Activated naive CD8-positive, alpha-beta T cell treated with anti-CD3 and anti-CD28 coated beads, Interleukin-2, amount 50 U/mL, for 24 hours (primary cell): ENCODE measurements around the gene CEP63.
"Not testable (repeated sequence)": the region's sequence is repeated elsewhere in the genome, so short reads cannot be mapped to it uniquely, and the experiment has no call there.

ENCODE experiments used
- ATAC-seq: fragments of 150-1000 bp; cut with Tn5 transposase; one replicate; pipeline ENCODE4 v1.10.0; 2021
- DNase-seq: peaks from one replicate; pipeline ENCODE4 v3.0.0; 2021
- H3K27ac Mint-ChIP-seq: one replicate; pipeline ENCODE4 v1.8.0; 2021; ENCODE audit warnings: mild to moderate bottlenecking, mixed read lengths
- H3K27me3 Mint-ChIP-seq: one replicate; pipeline ENCODE4 v1.8.0; 2021; ENCODE audit warnings: mixed read lengths
- H3K36me3 Mint-ChIP-seq: one replicate; pipeline ENCODE4 v1.8.0; 2021; ENCODE audit warnings: low read depth, mixed read lengths
- H3K4me1 Mint-ChIP-seq: one replicate; pipeline ENCODE4 v1.8.0; 2021; ENCODE audit warnings: mixed read lengths
- H3K4me3 Mint-ChIP-seq: one replicate; pipeline ENCODE4 v1.8.0; 2021; ENCODE audit warnings: mild to moderate bottlenecking, moderate library complexity, mixed read lengths
- H3K9me3 Mint-ChIP-seq: one replicate; pipeline ENCODE4 v1.8.0; 2021; ENCODE audit warnings: mixed read lengths

The CEP63 gene

GRCh38 chr3:134517791-134518190 lies 31.9 kb downstream of the CEP63 start:
- Mint-ChIP-seq H3K27ac (no peak overlapping the region), H3K27me3 (no peaks in the 10 kb centered on the region), H3K36me3 (peaks cover 48% of the 10 kb centered on the region), H3K9me3 (peaks cover 25% of the 10 kb centered on the region), H3K4me3 (no peak overlapping the region), H3K4me1 (no peaks in the 10 kb centered on the region)
- DNase-seq: no peak
- ATAC-seq: no peak

- peaks cover 71% of the 10 kb centered on the region for H3K36me3 Mint-ChIP-seq
- H3K27me3 Mint-ChIP-seq: no peaks in the 10 kb centered on the region
- DNase-seq (no peak), ATAC-seq (no peak)
- no peaks in the 10 kb centered on the region for H3K4me1 Mint-ChIP-seq
- no peak overlapping the region for H3K4me3 Mint-ChIP-seq
- peaks cover 57% of the 10 kb centered on the region for H3K9me3 Mint-ChIP-seq
- H3K27ac Mint-ChIP-seq: no peak overlapping the region
These were observed 36.7 kb downstream of the CEP63 start for GRCh38 chr3:134522541-134522940.

- H3K36me3 Mint-ChIP-seq: peaks cover 54% of the 10 kb centered on the region
- H3K4me3 Mint-ChIP-seq: no peak overlapping the region
- H3K9me3 Mint-ChIP-seq: peaks cover 49% of the 10 kb centered on the region
- ATAC-seq (no peak), DNase-seq (no peak)
- H3K27me3 Mint-ChIP-seq: no peaks in the 10 kb centered on the region
- H3K27ac Mint-ChIP-seq: no peak overlapping the region
- H3K4me1 Mint-ChIP-seq: no peaks in the 10 kb centered on the region
These were observed 39.4 kb downstream of the CEP63 start for GRCh38 chr3:134525293-134525692.

- Mint-ChIP-seq H3K4me1 (no peaks in the 10 kb centered on the region), H3K27ac (no peak overlapping the region), H3K36me3 (peaks cover 48% of the 10 kb centered on the region), H3K4me3 (no peak overlapping the region), H3K27me3 (no peaks in the 10 kb centered on the region), H3K9me3 (peaks cover 44% of the 10 kb centered on the region)
- DNase-seq (no peak), ATAC-seq (no peak)
These were observed 40.5 kb downstream of the CEP63 start for GRCh38 chr3:134526319-134526718.

GRCh38 chr3:134527037-134527436 lies 41.2 kb downstream of the CEP63 start:
- H3K36me3 Mint-ChIP-seq: peaks cover 44% of the 10 kb centered on the region

GRCh38 chr3:134527538-134528186 lies 41.8 kb downstream of the CEP63 start:
- no peak for DNase-seq
- peaks cover 33% of the 10 kb centered on the region for H3K9me3 Mint-ChIP-seq
- H3K36me3 Mint-ChIP-seq: peaks cover 40% of the 10 kb centered on the region
- no peak overlapping the region for H3K27ac Mint-ChIP-seq
- ATAC-seq: no peak
- no peaks in the 10 kb centered on the region for H3K27me3 Mint-ChIP-seq
- no peaks in the 10 kb centered on the region for H3K4me1 Mint-ChIP-seq
- H3K4me3 Mint-ChIP-seq: no peak overlapping the region

More at GRCh38 chr3:134527037-134527436, 41.2 kb downstream of the CEP63 start:
- Mint-ChIP-seq H3K4me1 (no peaks in the 10 kb centered on the region), H3K27ac (no peak overlapping the region), H3K27me3 (no peaks in the 10 kb centered on the region), H3K9me3 (peaks cover 39% of the 10 kb centered on the region), H3K4me3 (no peak overlapping the region)
- peak; percentile 36 for ATAC-seq
- peak; percentile 19 for DNase-seq

- H3K36me3 Mint-ChIP-seq: peaks cover 17% of the 10 kb centered on the region
- no peaks in the 10 kb centered on the region for H3K27me3 Mint-ChIP-seq
- no peak overlapping the region for H3K27ac Mint-ChIP-seq
- no peaks in the 10 kb centered on the region for H3K9me3 Mint-ChIP-seq
- ATAC-seq (no peak), DNase-seq (no peak)
- no peak overlapping the region for H3K4me3 Mint-ChIP-seq
- no peaks in the 10 kb centered on the region for H3K4me1 Mint-ChIP-seq
These were observed 47.6 kb downstream of the CEP63 start for GRCh38 chr3:134533493-134533892.

GRCh38 chr3:134535186-134535970 lies 49.5 kb downstream of the CEP63 start:
- Mint-ChIP-seq H3K27me3 (no peaks in the 10 kb centered on the region), H3K36me3 (peaks cover 22% of the 10 kb centered on the region), H3K27ac (no peak overlapping the region), H3K9me3 (no peaks in the 10 kb centered on the region), H3K4me3 (no peak overlapping the region), H3K4me1 (no peaks in the 10 kb centered on the region)
- ATAC-seq: no peak
- no peak for DNase-seq

GRCh38 chr3:134536781-134537180 lies 50.9 kb downstream of the CEP63 start:
- ATAC-seq (no peak), DNase-seq (no peak)
- H3K36me3 Mint-ChIP-seq: peaks cover 25% of the 10 kb centered on the region
- no peaks in the 10 kb centered on the region for H3K27me3 Mint-ChIP-seq
- H3K9me3 Mint-ChIP-seq: no peaks in the 10 kb centered on the region
- H3K4me3 Mint-ChIP-seq: no peak overlapping the region
- no peak overlapping the region for H3K27ac Mint-ChIP-seq
- H3K4me1 Mint-ChIP-seq: no peaks in the 10 kb centered on the region

GRCh38 chr3:134542287-134542958 lies 56.6 kb downstream of the CEP63 start:
- H3K4me3 Mint-ChIP-seq: no peak overlapping the region
- no peaks in the 10 kb centered on the region for H3K4me1 Mint-ChIP-seq
- no peak overlapping the region for H3K27ac Mint-ChIP-seq
- no peak for DNase-seq
- no peaks in the 10 kb centered on the region for H3K9me3 Mint-ChIP-seq
- H3K36me3 Mint-ChIP-seq: peaks cover 26% of the 10 kb centered on the region
- ATAC-seq: no peak
- no peaks in the 10 kb centered on the region for H3K27me3 Mint-ChIP-seq

GRCh38 chr3:134543113-134543512 lies 57.3 kb downstream of the CEP63 start:
- no peak for DNase-seq
- no peaks in the 10 kb centered on the region for H3K27me3 Mint-ChIP-seq
- peaks cover 25% of the 10 kb centered on the region for H3K36me3 Mint-ChIP-seq
- H3K9me3 Mint-ChIP-seq: no peaks in the 10 kb centered on the region
- no peaks in the 10 kb centered on the region for H3K4me1 Mint-ChIP-seq
- H3K4me3 Mint-ChIP-seq: no peak overlapping the region
- no peak for ATAC-seq
- H3K27ac Mint-ChIP-seq: no peak overlapping the region

- Mint-ChIP-seq H3K36me3 (peaks cover 29% of the 10 kb centered on the region), H3K4me3 (no peak overlapping the region), H3K9me3 (no peaks in the 10 kb centered on the region), H3K4me1 (no peaks in the 10 kb centered on the region), H3K27ac (no peak overlapping the region), H3K27me3 (no peaks in the 10 kb centered on the region)
- ATAC-seq: no peak
- no peak for DNase-seq
These were observed 58.5 kb downstream of the CEP63 start for GRCh38 chr3:134544316-134544715.

GRCh38 chr3:134544783-134545182 lies 58.9 kb downstream of the CEP63 start:
- not testable (repeated sequence) for DNase-seq

GRCh38 chr3:134545818-134546217 lies 60.0 kb downstream of the CEP63 start:
- no peaks in the 10 kb centered on the region for H3K4me1 Mint-ChIP-seq
- no peak overlapping the region for H3K4me3 Mint-ChIP-seq
- no peak for DNase-seq
- ATAC-seq: no peak
- H3K27me3 Mint-ChIP-seq: no peaks in the 10 kb centered on the region
- no peaks in the 10 kb centered on the region for H3K9me3 Mint-ChIP-seq
- H3K36me3 Mint-ChIP-seq: peaks cover 39% of the 10 kb centered on the region
- no peak overlapping the region for H3K27ac Mint-ChIP-seq

More at GRCh38 chr3:134544783-134545182, 58.9 kb downstream of the CEP63 start:
- H3K9me3 Mint-ChIP-seq, H3K4me3 Mint-ChIP-seq, H3K4me1 Mint-ChIP-seq, H3K27me3 Mint-ChIP-seq, ATAC-seq, H3K27ac Mint-ChIP-seq: not testable (repeated sequence)
- peaks cover 32% of the 10 kb centered on the region for H3K36me3 Mint-ChIP-seq

- Mint-ChIP-seq H3K36me3 (peaks cover 48% of the 10 kb centered on the region), H3K27me3 (no peaks in the 10 kb centered on the region)
These were observed 66.9 kb downstream of the CEP63 start for GRCh38 chr3:134552784-134553183.

More at GRCh38 chr3:134552784-134553183, 66.9 kb downstream of the CEP63 start:
- Mint-ChIP-seq H3K27ac (no peak overlapping the region), H3K4me3 (no peak overlapping the region), H3K9me3 (no peaks in the 10 kb centered on the region), H3K4me1 (no peaks in the 10 kb centered on the region)
- DNase-seq: no peak
- ATAC-seq: no peak
